SKM-1 treated with dmso at 0.1 percent for 144 hours (cell line): ENCODE measurements around the gene HNRNPU.

ENCODE experiments used
- DNase-seq: peaks from one replicate; lab custom pipeline; 2025; ENCODE audit not compliant: unreplicated experiment; lab: John Stamatoyannopoulos, UW

HNRNPU gene

GRCh38 chr1:244804841-244805240 lies 59.5 kb downstream of the HNRNPU start:
- DNase-seq, result no peak

GRCh38 chr1:244802556-244803239 lies 61.6 kb downstream of the HNRNPU start:
- no peak for DNase-seq

GRCh38 chr1:244802041-244802440 lies 62.3 kb downstream of the HNRNPU start:
- DNase-seq, result no peak

GRCh38 chr1:244801246-244801645 lies 63.1 kb downstream of the HNRNPU start:
- DNase-seq, result peak; percentile 12

GRCh38 chr1:244800821-244801220 lies 63.5 kb downstream of the HNRNPU start:
- no peak for DNase-seq
